C4-2B (cell line): ENCODE measurements around the gene PLXNB3.

Experiments used
- ZFX ChIP-seq: fragments of 450-650 bp; IDR thresholded peaks from 2 replicates; pipeline ENCODE4 v1.6.1; 2017
- TF ChIP-seq, protein P1 (sequence below): fragments of 450-650 bp; conservative IDR thresholded peaks from 2 replicates; pipeline ENCODE4 v1.5.1; 2017; ENCODE audit warnings: mild to moderate bottlenecking

DNA sequence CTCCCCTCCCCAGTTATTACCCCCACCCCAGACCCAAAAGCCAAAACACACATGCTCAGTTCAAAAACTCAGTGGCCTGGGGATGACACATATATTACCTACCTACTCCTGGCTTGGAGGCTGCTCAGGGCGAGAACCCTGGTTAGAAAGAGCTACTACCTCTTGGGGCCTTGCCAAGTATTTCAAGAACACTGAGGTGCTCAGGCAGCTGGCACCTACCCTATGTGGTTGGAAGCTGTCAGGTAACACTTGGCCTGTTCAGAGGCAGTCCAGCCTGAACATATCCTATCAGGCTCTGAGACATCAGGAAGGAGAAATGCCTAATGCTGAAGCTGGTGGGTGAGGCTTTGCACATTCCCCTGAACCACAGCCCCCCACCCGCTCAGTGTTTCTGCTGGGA lies 44.8 kb upstream of the PLXNB3 start:
- TF ChIP-seq ZFX = no peak
- TF ChIP-seq, protein P1, sequence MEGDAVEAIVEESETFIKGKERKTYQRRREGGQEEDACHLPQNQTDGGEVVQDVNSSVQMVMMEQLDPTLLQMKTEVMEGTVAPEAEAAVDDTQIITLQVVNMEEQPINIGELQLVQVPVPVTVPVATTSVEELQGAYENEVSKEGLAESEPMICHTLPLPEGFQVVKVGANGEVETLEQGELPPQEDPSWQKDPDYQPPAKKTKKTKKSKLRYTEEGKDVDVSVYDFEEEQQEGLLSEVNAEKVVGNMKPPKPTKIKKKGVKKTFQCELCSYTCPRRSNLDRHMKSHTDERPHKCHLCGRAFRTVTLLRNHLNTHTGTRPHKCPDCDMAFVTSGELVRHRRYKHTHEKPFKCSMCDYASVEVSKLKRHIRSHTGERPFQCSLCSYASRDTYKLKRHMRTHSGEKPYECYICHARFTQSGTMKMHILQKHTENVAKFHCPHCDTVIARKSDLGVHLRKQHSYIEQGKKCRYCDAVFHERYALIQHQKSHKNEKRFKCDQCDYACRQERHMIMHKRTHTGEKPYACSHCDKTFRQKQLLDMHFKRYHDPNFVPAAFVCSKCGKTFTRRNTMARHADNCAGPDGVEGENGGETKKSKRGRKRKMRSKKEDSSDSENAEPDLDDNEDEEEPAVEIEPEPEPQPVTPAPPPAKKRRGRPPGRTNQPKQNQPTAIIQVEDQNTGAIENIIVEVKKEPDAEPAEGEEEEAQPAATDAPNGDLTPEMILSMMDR = no peak
